Measurements from ENCODE around the gene NCKAP5.

DNA sequence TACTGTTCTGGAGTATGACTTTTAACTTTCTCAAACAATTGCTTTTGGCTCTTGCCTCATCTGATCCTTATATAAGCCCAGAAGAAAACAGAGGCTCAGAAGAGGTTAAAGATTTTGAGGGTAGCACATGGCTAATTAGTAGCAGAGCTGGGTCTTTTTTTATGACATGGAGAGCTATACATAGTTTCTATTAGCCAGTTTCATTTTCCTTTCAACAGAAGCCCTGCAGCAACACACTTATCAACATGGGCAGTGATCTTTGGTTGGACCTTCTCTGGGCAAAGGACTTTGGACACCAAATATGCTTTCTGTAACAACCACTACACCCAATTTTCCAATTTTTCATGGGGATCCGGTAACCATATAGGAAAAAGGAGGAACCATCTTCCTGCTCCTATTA, 64.9 kb downstream of the NCKAP5 start:
- TF ChIP-seq, protein P1, sequence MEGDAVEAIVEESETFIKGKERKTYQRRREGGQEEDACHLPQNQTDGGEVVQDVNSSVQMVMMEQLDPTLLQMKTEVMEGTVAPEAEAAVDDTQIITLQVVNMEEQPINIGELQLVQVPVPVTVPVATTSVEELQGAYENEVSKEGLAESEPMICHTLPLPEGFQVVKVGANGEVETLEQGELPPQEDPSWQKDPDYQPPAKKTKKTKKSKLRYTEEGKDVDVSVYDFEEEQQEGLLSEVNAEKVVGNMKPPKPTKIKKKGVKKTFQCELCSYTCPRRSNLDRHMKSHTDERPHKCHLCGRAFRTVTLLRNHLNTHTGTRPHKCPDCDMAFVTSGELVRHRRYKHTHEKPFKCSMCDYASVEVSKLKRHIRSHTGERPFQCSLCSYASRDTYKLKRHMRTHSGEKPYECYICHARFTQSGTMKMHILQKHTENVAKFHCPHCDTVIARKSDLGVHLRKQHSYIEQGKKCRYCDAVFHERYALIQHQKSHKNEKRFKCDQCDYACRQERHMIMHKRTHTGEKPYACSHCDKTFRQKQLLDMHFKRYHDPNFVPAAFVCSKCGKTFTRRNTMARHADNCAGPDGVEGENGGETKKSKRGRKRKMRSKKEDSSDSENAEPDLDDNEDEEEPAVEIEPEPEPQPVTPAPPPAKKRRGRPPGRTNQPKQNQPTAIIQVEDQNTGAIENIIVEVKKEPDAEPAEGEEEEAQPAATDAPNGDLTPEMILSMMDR (IDR thresholded peaks at IDR 0.05) = no peak
- TF ChIP-seq POLR2AphosphoS5 (IDR thresholded peaks at IDR 0.05) (no peak), EP300 (IDR thresholded peaks at IDR 0.05) (no peak)

Data from upper lobe of left lung (tissue), 4 donors.